Colonic mucosa (tissue), 4 donors: ENCODE data around the gene BORCS5. TPM values are rescaled to one million over a fixed set of nuclear protein-coding genes. Genes with fewer than 3 reads are reported as not detected.

Experiments
- DNase-seq: peaks from one replicate; pipeline ENCODE4 v3.0.0-alpha.2; 2020
- H3K27ac ChIP-seq: fragments of 200-600 bp; one replicate; pipeline ENCODE4 v1.8.0; 2021
- H3K27me3 ChIP-seq: fragments of 200-600 bp; one replicate; pipeline ENCODE4 v1.8.0; 2021
- H3K36me3 ChIP-seq: fragments of 200-600 bp; one replicate; pipeline ENCODE4 v1.8.0; 2021
- H3K4me1 ChIP-seq: fragments of 200-600 bp; one replicate; pipeline ENCODE4 v1.8.0; 2021; ENCODE audit warnings: mild to moderate bottlenecking
- H3K4me3 ChIP-seq: fragments of 200-600 bp; one replicate; pipeline ENCODE4 v1.8.0; 2021
- H3K9ac ChIP-seq, 2 donors: one replicate each; pipeline ENCODE4 v1.7.0; 2013; ENCODE audit warnings: control low read depth in 2 of 2, low read depth in 2 of 2, low read length in 2 of 2
- H3K9me3 ChIP-seq: fragments of 200-600 bp; one replicate; pipeline ENCODE4 v1.8.0; 2021
- intact Hi-C: fragments of 100-400 bp; cut with DNase I; formaldehyde crosslinking; loops from one replicate; pipeline ENCODE4 v1.14.1; 2022
- total RNA-seq, 2 donors: library from RNA; stranded (reverse); fragmentation: NEBNext Ultra II Directional in 1 of 2; extraction: Animal tissue kit (Norgen Biotek cat#: 25700) in 1 of 2; gene quantifications; one replicate each; pipeline ENCODE4 v1.2.1, GENCODE V29; 2021
- TF ChIP-seq, protein P1 (sequence below): fragments of 200-600 bp; IDR thresholded peaks from one replicate; pipeline ENCODE4 v1.8.0; 2022; ENCODE audit warnings: antibody characterized with exemption, mild to moderate bottlenecking
- donor health status: healthy.
- donor health status: DM: no; HTN: no; CAD: no.
- donor health status: DM: no; HTN: no; CAD: no.

The BORCS5 gene
- total RNA-seq, 2 donors from 2014 or later: 10.7 to 12.4 TPM

DNA sequence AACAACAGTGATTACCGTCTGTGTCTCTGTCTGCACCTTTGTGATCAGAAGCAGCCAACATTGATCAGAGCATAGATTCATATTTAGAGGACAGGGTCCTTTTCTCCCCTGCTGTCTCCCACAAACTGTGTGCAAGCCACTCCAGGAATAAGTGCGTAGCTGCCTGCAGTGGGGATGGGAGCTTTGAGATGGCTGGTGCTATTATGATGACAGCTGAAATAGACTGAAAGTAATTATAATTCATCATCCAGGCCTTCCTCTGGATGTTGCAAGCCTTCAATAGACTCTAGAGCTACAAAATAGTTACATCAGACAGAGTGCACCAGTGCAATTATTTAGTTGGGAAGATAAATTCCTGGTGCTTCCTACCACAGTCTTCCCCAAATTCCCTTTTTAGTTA is 68.1 kb downstream of the BORCS5 start:
- TF ChIP-seq, protein P1, sequence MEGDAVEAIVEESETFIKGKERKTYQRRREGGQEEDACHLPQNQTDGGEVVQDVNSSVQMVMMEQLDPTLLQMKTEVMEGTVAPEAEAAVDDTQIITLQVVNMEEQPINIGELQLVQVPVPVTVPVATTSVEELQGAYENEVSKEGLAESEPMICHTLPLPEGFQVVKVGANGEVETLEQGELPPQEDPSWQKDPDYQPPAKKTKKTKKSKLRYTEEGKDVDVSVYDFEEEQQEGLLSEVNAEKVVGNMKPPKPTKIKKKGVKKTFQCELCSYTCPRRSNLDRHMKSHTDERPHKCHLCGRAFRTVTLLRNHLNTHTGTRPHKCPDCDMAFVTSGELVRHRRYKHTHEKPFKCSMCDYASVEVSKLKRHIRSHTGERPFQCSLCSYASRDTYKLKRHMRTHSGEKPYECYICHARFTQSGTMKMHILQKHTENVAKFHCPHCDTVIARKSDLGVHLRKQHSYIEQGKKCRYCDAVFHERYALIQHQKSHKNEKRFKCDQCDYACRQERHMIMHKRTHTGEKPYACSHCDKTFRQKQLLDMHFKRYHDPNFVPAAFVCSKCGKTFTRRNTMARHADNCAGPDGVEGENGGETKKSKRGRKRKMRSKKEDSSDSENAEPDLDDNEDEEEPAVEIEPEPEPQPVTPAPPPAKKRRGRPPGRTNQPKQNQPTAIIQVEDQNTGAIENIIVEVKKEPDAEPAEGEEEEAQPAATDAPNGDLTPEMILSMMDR: no peak
- Histone ChIP-seq H3K9me3 (no peaks in the 10 kb centered on the region), H3K27me3 (no peaks in the 10 kb centered on the region), H3K4me1 (peaks cover 6% of the 10 kb centered on the region), H3K36me3 (no peaks in the 10 kb centered on the region), H3K27ac (no peak overlapping the region), H3K4me3 (no peak overlapping the region), H3K9ac (no peak overlapping the region)
- intact Hi-C loops: no loop called here
- no peak for DNase-seq

DNA sequence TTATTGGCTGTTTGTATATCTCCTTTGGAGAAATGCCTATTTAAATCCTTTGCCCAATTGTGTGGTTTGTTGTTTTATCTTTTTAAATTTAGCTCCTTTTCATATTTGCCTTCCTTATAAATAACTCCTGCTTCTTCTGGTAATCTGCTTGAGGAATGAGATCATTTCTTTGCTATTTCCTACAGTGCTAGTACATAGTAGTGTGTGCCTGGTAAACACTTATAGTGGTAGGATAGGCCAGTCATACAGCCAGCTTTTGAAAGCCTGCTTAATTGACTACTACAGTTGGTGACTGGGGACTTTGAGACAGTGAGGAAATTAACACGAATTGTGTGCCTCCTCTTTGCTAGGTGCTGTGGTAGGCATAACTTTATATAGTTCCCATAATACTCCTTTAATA is 68.7 kb downstream of the BORCS5 start:
- no peak overlapping the region for H3K9ac ChIP-seq
- H3K36me3 ChIP-seq: no peaks in the 10 kb centered on the region
- no peak overlapping the region for H3K4me3 ChIP-seq
- DNase-seq: no peak
- TF ChIP-seq, protein P1: no peak
- peaks cover 6% of the 10 kb centered on the region for H3K4me1 ChIP-seq
- intact Hi-C loops: no loop called here
- no peak overlapping the region for H3K27ac ChIP-seq
- no peaks in the 10 kb centered on the region for H3K27me3 ChIP-seq
- H3K9me3 ChIP-seq: no peaks in the 10 kb centered on the region

GRCh38 chr12:12427568-12427967 is 70.7 kb downstream of the BORCS5 start:
- Histone ChIP-seq H3K36me3 (no peaks in the 10 kb centered on the region), H3K27ac (no peak overlapping the region), H3K4me3 (no peak overlapping the region), H3K4me1 (peaks cover 6% of the 10 kb centered on the region), H3K9me3 (no peaks in the 10 kb centered on the region), H3K9ac (no peak overlapping the region), H3K27me3 (no peaks in the 10 kb centered on the region)
- TF ChIP-seq, protein P1: no peak
- intact Hi-C loops: no loop called here
- no peak for DNase-seq

- TF ChIP-seq, protein P1: no peak
- Histone ChIP-seq H3K27ac (no peak overlapping the region), H3K4me3 (no peak overlapping the region), H3K9me3 (no peaks in the 10 kb centered on the region), H3K27me3 (no peaks in the 10 kb centered on the region), H3K36me3 (no peaks in the 10 kb centered on the region), H3K9ac (no peak overlapping the region), H3K4me1 (peaks cover 6% of the 10 kb centered on the region)
- intact Hi-C loops: no loop called here
- DNase-seq: no peak
These were observed 71.2 kb downstream of the BORCS5 start for GRCh38 chr12:12428047-12428446.

- Histone ChIP-seq H3K9ac (no peak overlapping the region), H3K27ac (no peak overlapping the region)
- intact Hi-C loops: no loop called here
These were observed 72.2 kb downstream of the BORCS5 start for GRCh38 chr12:12428961-12429657.

More at GRCh38 chr12:12428961-12429657, 72.2 kb downstream of the BORCS5 start:
- DNase-seq: no peak
- Histone ChIP-seq H3K4me1 (peaks cover 6% of the 10 kb centered on the region), H3K36me3 (no peaks in the 10 kb centered on the region), H3K4me3 (no peak overlapping the region), H3K9me3 (no peaks in the 10 kb centered on the region), H3K27me3 (no peaks in the 10 kb centered on the region)
- TF ChIP-seq, protein P1: no peak
